C4-2B (cell line): Measurements from ENCODE around the gene PDSS2.

ENCODE experiments used
- ZFX ChIP-seq: fragments of 450-650 bp; IDR thresholded peaks from 2 replicates; pipeline ENCODE4 v1.6.1; 2017
- TF ChIP-seq, protein P1 (sequence below): fragments of 450-650 bp; conservative IDR thresholded peaks from 2 replicates; pipeline ENCODE4 v1.5.1; 2017; ENCODE audit warnings: mild to moderate bottlenecking

DNA sequence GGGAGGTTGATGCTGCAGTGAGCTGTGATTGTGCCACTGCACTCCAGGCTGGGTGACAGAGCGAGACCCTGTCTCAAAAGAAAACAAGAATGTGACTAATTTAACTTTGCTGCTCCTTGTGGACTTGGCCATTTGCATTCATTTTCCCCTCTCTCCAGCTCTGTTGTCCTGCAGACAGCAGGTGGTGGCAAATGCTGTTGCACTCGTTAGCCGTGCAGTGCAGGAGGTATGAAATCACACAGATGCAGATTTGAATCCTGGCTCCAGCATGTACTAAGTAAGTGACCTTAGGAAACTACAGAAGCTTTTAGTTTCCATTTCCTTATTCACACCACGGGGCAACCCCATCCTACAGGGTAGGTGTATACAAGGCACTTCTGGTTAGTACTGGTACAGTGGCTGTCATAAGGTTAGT is 334.4 kb downstream of the PDSS2 start:
- TF ChIP-seq, protein P1, sequence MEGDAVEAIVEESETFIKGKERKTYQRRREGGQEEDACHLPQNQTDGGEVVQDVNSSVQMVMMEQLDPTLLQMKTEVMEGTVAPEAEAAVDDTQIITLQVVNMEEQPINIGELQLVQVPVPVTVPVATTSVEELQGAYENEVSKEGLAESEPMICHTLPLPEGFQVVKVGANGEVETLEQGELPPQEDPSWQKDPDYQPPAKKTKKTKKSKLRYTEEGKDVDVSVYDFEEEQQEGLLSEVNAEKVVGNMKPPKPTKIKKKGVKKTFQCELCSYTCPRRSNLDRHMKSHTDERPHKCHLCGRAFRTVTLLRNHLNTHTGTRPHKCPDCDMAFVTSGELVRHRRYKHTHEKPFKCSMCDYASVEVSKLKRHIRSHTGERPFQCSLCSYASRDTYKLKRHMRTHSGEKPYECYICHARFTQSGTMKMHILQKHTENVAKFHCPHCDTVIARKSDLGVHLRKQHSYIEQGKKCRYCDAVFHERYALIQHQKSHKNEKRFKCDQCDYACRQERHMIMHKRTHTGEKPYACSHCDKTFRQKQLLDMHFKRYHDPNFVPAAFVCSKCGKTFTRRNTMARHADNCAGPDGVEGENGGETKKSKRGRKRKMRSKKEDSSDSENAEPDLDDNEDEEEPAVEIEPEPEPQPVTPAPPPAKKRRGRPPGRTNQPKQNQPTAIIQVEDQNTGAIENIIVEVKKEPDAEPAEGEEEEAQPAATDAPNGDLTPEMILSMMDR, result no peak
- TF ChIP-seq ZFX, result no peak
